ENCODE data around the gene ZFHX3. TPM values are rescaled to one million over a fixed set of nuclear protein-coding genes. Genes with fewer than 3 reads are reported as not detected.

The ZFHX3 gene
- total and polyA plus RNA-seq, 10 of the 15 experiments (the other 5 are each of a cell fraction or from before 2014, with no cell fraction given) = 0.68 to 8.6 (median 2.0) TPM

DNA sequence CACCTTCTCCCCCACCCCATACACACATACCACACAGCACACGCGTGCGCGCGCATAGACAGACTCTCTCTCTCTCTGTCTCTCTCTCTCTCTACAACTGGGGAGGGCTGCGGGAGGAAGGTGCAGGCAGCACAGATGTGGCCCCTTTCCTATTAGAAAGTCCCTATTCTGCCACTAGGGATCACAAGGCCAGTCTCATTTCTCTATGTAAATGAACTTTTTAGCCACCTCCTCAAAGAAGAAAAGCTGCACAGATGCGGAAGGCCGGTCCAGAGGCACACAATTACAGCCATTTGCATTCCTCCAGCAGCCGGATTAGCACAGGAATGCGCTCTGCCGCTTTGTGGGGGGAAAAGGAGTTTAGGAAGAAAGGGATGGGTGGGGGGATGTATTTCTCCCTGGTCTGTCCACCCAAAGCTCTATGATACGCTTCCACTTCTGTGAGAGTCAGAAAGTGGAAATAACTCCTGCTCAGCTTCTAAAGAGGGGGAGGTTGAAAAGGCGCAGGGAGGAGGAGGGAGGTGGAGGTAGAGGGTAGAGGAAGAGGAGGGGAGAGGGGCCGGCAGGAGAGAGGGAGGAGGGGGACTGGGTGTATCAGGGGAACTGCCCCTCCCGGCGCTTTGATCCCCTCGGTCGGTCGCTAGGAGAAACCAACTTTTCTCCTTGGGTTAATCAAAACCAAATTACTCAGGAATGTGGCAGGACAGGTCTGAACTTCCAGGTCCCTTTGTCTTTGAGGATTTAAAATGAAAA lies 11.7 kb downstream of the ZFHX3 start (continued):
- TF ChIP-seq, protein P1, sequence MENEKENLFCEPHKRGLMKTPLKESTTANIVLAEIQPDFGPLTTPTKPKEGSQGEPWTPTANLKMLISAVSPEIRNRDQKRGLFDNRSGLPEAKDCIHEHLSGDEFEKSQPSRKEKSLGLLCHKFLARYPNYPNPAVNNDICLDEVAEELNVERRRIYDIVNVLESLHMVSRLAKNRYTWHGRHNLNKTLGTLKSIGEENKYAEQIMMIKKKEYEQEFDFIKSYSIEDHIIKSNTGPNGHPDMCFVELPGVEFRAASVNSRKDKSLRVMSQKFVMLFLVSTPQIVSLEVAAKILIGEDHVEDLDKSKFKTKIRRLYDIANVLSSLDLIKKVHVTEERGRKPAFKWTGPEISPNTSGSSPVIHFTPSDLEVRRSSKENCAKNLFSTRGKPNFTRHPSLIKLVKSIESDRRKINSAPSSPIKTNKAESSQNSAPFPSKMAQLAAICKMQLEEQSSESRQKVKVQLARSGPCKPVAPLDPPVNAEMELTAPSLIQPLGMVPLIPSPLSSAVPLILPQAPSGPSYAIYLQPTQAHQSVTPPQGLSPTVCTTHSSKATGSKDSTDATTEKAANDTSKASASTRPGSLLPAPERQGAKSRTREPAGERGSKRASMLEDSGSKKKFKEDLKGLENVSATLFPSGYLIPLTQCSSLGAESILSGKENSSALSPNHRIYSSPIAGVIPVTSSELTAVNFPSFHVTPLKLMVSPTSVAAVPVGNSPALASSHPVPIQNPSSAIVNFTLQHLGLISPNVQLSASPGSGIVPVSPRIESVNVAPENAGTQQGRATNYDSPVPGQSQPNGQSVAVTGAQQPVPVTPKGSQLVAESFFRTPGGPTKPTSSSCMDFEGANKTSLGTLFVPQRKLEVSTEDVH (IDR thresholded peaks at IDR 0.05; ENCODE audit: low read depth, partially characterized antibody) = no peak
- TF ChIP-seq, protein P2, sequence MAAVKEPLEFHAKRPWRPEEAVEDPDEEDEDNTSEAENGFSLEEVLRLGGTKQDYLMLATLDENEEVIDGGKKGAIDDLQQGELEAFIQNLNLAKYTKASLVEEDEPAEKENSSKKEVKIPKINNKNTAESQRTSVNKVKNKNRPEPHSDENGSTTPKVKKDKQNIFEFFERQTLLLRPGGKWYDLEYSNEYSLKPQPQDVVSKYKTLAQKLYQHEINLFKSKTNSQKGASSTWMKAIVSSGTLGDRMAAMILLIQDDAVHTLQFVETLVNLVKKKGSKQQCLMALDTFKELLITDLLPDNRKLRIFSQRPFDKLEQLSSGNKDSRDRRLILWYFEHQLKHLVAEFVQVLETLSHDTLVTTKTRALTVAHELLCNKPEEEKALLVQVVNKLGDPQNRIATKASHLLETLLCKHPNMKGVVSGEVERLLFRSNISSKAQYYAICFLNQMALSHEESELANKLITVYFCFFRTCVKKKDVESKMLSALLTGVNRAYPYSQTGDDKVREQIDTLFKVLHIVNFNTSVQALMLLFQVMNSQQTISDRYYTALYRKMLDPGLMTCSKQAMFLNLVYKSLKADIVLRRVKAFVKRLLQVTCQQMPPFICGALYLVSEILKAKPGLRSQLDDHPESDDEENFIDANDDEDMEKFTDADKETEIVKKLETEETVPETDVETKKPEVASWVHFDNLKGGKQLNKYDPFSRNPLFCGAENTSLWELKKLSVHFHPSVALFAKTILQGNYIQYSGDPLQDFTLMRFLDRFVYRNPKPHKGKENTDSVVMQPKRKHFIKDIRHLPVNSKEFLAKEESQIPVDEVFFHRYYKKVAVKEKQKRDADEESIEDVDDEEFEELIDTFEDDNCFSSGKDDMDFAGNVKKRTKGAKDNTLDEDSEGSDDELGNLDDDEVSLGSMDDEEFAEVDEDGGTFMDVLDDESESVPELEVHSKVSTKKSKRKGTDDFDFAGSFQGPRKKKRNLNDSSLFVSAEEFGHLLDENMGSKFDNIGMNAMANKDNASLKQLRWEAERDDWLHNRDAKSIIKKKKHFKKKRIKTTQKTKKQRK (IDR thresholded peaks at IDR 0.05; ENCODE audit: low read depth, low read length) = no peak
- peak; percentile 91 for TF ChIP-seq POLR2AphosphoS5 (IDR thresholded peaks at IDR 0.05; ENCODE audit: low read length)
- TF ChIP-seq CREM (IDR thresholded peaks at IDR 0.05; ENCODE audit: low read depth) = peak; percentile 53; the same call in 1 of the 2 replicates
- TF ChIP-seq NR2F1 (conservative IDR thresholded peaks at IDR 0.05) = peak; percentile 64
- peak; percentile 77 for TF ChIP-seq IKZF1 (conservative IDR thresholded peaks at IDR 0.05)
- TF ChIP-seq, protein P3, sequence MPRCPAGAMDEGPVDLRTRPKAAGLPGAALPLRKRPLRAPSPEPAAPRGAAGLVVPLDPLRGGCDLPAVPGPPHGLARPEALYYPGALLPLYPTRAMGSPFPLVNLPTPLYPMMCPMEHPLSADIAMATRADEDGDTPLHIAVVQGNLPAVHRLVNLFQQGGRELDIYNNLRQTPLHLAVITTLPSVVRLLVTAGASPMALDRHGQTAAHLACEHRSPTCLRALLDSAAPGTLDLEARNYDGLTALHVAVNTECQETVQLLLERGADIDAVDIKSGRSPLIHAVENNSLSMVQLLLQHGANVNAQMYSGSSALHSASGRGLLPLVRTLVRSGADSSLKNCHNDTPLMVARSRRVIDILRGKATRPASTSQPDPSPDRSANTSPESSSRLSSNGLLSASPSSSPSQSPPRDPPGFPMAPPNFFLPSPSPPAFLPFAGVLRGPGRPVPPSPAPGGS (IDR thresholded peaks at IDR 0.05; ENCODE audit: borderline replicate concordance, insufficient read depth, low read depth, low read length, poor library complexity, severe bottlenecking) = peak; percentile 17
- 0 out of 4 replicates have a peak, but pooled peaks of 1 of the 2 experiments have one; percentile 23 for TF ChIP-seq SRF (IDR thresholded peaks at IDR 0.05; ENCODE audit: low read depth in 2 of 2, low read length in 2 of 2)
- TF ChIP-seq, protein P4, sequence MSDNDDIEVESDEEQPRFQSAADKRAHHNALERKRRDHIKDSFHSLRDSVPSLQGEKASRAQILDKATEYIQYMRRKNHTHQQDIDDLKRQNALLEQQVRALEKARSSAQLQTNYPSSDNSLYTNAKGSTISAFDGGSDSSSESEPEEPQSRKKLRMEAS (IDR thresholded peaks at IDR 0.05; ENCODE audit: low read depth, low read length) = no peak
- TF ChIP-seq FOXK2 (IDR thresholded peaks at IDR 0.05) = no peak
- TF ChIP-seq, protein P5, sequence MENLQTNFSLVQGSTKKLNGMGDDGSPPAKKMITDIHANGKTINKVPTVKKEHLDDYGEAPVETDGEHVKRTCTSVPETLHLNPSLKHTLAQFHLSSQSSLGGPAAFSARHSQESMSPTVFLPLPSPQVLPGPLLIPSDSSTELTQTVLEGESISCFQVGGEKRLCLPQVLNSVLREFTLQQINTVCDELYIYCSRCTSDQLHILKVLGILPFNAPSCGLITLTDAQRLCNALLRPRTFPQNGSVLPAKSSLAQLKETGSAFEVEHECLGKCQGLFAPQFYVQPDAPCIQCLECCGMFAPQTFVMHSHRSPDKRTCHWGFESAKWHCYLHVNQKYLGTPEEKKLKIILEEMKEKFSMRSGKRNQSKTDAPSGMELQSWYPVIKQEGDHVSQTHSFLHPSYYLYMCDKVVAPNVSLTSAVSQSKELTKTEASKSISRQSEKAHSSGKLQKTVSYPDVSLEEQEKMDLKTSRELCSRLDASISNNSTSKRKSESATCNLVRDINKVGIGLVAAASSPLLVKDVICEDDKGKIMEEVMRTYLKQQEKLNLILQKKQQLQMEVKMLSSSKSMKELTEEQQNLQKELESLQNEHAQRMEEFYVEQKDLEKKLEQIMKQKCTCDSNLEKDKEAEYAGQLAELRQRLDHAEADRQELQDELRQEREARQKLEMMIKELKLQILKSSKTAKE (IDR thresholded peaks at IDR 0.05; ENCODE audit: low read depth, poor library complexity, severe bottlenecking) = peak; percentile 77
- TF ChIP-seq SP1 (IDR thresholded peaks at IDR 0.05; ENCODE audit: low read depth, low read length) = peak; percentile 32
- peak; percentile 68; the same call in 1 of the 2 replicates for TF ChIP-seq ZBED1 (IDR thresholded peaks at IDR 0.05; ENCODE audit: borderline replicate concordance)
- peak; percentile 86 for TF ChIP-seq POU2F2 (IDR thresholded peaks at IDR 0.05; ENCODE audit: borderline replicate concordance, low read depth, low read length)
- TF ChIP-seq SMAD1 (IDR thresholded peaks at IDR 0.05; ENCODE audit: low read depth, partially characterized antibody) = peak; percentile 28
- peak; percentile 12; the same call in 1 of the 2 replicates for TF ChIP-seq SMC3 (IDR thresholded peaks at IDR 0.05; ENCODE audit: borderline replicate concordance, low read length)
- TF ChIP-seq SPI1 (IDR thresholded peaks at IDR 0.05; ENCODE audit: borderline replicate concordance, insufficient read depth, low read depth, low read length) = peak; percentile 6; the same call in 1 of the 2 replicates
- TF ChIP-seq CREB1 (IDR thresholded peaks at IDR 0.05; ENCODE audit: low read depth) = peak; percentile 34; the same call in 1 of the 2 replicates
- TF ChIP-seq NBN (IDR thresholded peaks at IDR 0.05) = peak; percentile 48; the same call in 1 of the 2 replicates
- no peak for TF ChIP-seq MXI1 (IDR thresholded peaks at IDR 0.05; ENCODE audit: low read depth, low read length)
